ENCODE measurements around the gene PGAM2. TPM values are rescaled to one million over a fixed set of nuclear protein-coding genes. Genes with fewer than 3 reads are reported as not detected.

PGAM2 gene
- polyA plus RNA-seq, 2 of the 4 experiments (the other 2 are of a cell fraction), result not detected

DNA sequence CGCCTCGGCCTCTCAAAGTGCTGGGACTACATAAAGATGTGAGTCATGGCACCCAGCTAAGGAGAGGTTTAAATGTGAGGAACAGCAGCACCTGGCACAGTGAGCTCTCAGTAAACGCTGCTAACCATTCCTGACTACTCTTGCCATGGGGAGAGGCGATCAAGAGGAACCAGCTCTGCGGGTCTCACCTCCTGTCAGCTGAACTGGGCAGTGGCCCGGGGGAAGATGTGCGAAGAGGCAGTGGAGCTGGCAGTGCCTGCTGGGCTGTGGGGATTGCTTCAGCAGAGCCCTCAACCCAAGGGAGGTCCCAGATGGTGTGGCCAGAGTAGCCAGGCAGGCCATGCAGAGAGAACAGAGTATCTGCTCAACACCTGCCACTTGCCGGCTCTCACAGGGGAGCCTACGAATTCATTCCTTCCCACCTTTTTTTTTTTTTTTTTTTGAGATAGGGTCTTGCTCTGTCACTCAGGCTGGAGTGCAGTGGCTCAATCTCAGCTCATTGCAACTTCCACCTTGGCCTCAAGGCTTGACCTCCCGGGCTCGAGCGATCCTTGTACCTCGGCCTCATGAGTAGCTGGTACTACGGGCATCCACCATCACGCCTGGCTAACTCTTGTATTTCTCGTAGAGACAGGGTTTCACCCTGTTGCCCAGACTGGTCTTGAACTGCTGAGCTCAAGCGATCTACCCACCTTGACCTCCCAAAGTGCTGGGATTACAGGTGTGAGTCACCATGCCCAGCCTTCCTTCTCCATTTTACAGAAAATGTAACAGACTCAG is 10.1 kb upstream of the PGAM2 start:
- FAIRE-seq, result no peak
- CTCF ChIA-PET, result interaction anchor here (0.7 to 1.8 kb wide), 8 partner anchors 8 to 165 kb away, joined by 3 to 8 read pairs (median 4); no protein-coding TSS in a partner anchor

DNA sequence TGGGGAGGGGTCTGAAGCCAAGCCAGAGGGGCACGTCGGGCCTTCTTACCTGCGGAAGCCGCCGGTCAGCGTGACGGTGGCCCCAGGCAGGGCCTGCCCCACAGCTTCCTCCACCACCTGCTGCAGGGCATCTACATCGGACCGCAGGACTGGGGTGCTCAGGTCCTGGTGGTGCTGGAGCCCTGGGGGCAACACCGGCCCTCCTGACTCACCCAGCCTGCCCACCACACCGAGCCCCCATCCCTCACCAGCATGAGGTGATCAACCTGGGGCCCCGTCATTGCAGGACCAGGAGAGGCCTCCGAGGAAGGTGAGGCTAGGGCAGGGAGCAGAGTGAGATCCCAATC is 9.0 kb upstream of the PGAM2 start:
- TF ChIP-seq POLR2AphosphoS2 (conservative IDR thresholded peaks at IDR 0.05; ENCODE audit: low read length) (no peak), RAD21 (conservative IDR thresholded peaks at IDR 0.05 in 1 of 2, IDR thresholded peaks at IDR 0.05 in 1 of 2) (no peak), FOSL2 (IDR thresholded peaks at IDR 0.05) (no peak), FOSL2 (CRISPR knock-in tag; IDR thresholded peaks at IDR 0.05) (no peak), KDM1A (IDR thresholded peaks at IDR 0.05; ENCODE audit: low read depth) (no peak), E2F6 (IDR thresholded peaks at IDR 0.05; ENCODE audit: borderline replicate concordance, low read depth) (no peak), CBX8 (IDR thresholded peaks at IDR 0.05) (no peak), ATOH8 (CRISPR knock-in tag; IDR thresholded peaks at IDR 0.05; ENCODE audit: low read depth) (no peak), RCOR1 (IDR thresholded peaks at IDR 0.05; ENCODE audit: low read depth, low read length) (no peak), SMC3 (IDR thresholded peaks at IDR 0.05) (no peak), CHD2 (IDR thresholded peaks at IDR 0.05; ENCODE audit: low read length, partially characterized antibody) (no peak), ZC3H11A (IDR thresholded peaks at IDR 0.05) (no peak), HOXB13 (CRISPR knock-in tag; IDR thresholded peaks at IDR 0.05; ENCODE audit: low read depth) (no peak), FOXS1 (CRISPR knock-in tag; IDR thresholded peaks at IDR 0.05) (no peak), RFX5 (IDR thresholded peaks at IDR 0.05) (no peak)
- TF ChIP-seq, protein P1, sequence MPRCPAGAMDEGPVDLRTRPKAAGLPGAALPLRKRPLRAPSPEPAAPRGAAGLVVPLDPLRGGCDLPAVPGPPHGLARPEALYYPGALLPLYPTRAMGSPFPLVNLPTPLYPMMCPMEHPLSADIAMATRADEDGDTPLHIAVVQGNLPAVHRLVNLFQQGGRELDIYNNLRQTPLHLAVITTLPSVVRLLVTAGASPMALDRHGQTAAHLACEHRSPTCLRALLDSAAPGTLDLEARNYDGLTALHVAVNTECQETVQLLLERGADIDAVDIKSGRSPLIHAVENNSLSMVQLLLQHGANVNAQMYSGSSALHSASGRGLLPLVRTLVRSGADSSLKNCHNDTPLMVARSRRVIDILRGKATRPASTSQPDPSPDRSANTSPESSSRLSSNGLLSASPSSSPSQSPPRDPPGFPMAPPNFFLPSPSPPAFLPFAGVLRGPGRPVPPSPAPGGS (IDR thresholded peaks at IDR 0.05), result no peak
- TF ChIP-seq, protein P2, sequence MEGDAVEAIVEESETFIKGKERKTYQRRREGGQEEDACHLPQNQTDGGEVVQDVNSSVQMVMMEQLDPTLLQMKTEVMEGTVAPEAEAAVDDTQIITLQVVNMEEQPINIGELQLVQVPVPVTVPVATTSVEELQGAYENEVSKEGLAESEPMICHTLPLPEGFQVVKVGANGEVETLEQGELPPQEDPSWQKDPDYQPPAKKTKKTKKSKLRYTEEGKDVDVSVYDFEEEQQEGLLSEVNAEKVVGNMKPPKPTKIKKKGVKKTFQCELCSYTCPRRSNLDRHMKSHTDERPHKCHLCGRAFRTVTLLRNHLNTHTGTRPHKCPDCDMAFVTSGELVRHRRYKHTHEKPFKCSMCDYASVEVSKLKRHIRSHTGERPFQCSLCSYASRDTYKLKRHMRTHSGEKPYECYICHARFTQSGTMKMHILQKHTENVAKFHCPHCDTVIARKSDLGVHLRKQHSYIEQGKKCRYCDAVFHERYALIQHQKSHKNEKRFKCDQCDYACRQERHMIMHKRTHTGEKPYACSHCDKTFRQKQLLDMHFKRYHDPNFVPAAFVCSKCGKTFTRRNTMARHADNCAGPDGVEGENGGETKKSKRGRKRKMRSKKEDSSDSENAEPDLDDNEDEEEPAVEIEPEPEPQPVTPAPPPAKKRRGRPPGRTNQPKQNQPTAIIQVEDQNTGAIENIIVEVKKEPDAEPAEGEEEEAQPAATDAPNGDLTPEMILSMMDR (IDR thresholded peaks at IDR 0.05), result no peak
- TF ChIP-seq, protein P3, sequence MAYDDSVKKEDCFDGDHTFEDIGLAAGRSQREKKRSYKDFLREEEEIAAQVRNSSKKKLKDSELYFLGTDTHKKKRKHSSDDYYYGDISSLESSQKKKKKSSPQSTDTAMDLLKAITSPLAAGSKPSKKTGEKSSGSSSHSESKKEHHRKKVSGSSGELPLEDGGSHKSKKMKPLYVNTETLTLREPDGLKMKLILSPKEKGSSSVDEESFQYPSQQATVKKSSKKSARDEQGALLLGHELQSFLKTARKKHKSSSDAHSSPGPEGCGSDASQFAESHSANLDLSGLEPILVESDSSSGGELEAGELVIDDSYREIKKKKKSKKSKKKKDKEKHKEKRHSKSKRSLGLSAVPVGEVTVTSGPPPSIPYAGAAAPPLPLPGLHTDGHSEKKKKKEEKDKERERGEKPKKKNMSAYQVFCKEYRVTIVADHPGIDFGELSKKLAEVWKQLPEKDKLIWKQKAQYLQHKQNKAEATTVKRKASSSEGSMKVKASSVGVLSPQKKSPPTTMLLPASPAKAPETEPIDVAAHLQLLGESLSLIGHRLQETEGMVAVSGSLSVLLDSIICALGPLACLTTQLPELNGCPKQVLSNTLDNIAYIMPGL (CRISPR knock-in tag; IDR thresholded peaks at IDR 0.05; ENCODE audit: borderline replicate concordance), result no peak
- no peak for ATAC-seq
- WGBS (ENCODE audit: missing lambda C conversion rate), result 98% methylated on average over 5 of the region's 13 CpGs
- CTCF ChIA-PET, result interaction anchor here (1.6 to 1.8 kb wide), 2 partner anchors 16 to 55 kb away, joined by 4 to 7 read pairs; no protein-coding TSS in a partner anchor
- POLR2A ChIA-PET, result no interaction called here
- H3K27ac ChIP-seq, result no peak overlapping the region
- peaks cover 16% of the 10 kb centered on the region for H3K4me1 ChIP-seq
- H3K9me3 ChIP-seq, result no peaks in the 10 kb centered on the region
- FAIRE-seq, result no peak
- no peak overlapping the region for H3K4me3 ChIP-seq
- DNase-seq (ENCODE audit: low read depth in 1 of 2, low spot score in 1 of 2), result no peak
- H3K4me2 ChIP-seq, result no peak overlapping the region

More for the DNA sequence above, 10.1 kb upstream of the PGAM2 start:
- DNase-seq (ENCODE audit: low read depth in 1 of 2, low spot score in 1 of 2), result no peak
- Histone ChIP-seq H3K27ac (no peak overlapping the region), H3K9me3 (no peaks in the 10 kb centered on the region), H3K4me3 (no peak overlapping the region), H3K4me1 (peaks cover 16% of the 10 kb centered on the region), H3K4me2 (no peak overlapping the region)
- no peak for TF ChIP-seq BHLHE40 (IDR thresholded peaks at IDR 0.05; ENCODE audit: low read depth, low read length)
- TF ChIP-seq EHMT2 (IDR thresholded peaks at IDR 0.05; ENCODE audit: low read depth), result no peak
- TF ChIP-seq, protein P4, sequence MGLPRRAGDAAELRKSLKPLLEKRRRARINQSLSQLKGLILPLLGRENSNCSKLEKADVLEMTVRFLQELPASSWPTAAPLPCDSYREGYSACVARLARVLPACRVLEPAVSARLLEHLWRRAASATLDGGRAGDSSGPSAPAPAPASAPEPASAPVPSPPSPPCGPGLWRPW (IDR thresholded peaks at IDR 0.05), result no peak
- no peak for ATAC-seq
- POLR2A ChIA-PET, result no interaction called here
- 94% methylated on average over 17 of the region's 17 CpGs for WGBS (ENCODE audit: missing lambda C conversion rate)
